Measurements from ENCODE around the gene ARSJ.

DNA sequence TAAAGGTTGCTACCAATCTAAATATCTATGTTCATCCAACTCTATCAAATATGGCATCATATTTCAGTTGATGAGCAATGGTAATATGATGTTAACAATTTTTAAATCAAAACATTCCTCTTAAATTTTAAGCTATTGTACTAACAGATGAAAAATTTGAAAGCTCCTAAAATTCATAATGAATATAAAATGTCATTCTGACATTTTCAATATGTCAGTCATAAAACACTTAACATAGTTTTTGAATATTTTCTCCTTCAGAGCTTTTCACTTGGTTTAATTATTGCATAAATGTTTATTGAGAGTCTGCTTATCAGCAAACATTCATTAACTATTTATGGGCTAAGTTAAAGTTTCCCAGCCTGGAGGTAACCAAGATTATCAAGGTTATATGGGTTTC, 11.8 kb downstream of the ARSJ start:
- TF ChIP-seq, protein P1, sequence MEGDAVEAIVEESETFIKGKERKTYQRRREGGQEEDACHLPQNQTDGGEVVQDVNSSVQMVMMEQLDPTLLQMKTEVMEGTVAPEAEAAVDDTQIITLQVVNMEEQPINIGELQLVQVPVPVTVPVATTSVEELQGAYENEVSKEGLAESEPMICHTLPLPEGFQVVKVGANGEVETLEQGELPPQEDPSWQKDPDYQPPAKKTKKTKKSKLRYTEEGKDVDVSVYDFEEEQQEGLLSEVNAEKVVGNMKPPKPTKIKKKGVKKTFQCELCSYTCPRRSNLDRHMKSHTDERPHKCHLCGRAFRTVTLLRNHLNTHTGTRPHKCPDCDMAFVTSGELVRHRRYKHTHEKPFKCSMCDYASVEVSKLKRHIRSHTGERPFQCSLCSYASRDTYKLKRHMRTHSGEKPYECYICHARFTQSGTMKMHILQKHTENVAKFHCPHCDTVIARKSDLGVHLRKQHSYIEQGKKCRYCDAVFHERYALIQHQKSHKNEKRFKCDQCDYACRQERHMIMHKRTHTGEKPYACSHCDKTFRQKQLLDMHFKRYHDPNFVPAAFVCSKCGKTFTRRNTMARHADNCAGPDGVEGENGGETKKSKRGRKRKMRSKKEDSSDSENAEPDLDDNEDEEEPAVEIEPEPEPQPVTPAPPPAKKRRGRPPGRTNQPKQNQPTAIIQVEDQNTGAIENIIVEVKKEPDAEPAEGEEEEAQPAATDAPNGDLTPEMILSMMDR (conservative IDR thresholded peaks at IDR 0.05; ENCODE audit: low read depth, low read length), result no peak
- no peak for TF ChIP-seq EZH2 (IDR thresholded peaks at IDR 0.05; ENCODE audit: low read length, unreplicated experiment)
